GM12872 (cell line): ENCODE results near the gene GSTK1.

Experiments used
- TF ChIP-seq, protein P1 (sequence below): IDR thresholded peaks from 3 replicates; pipeline ENCODE4 v1.5.1; 2011; ENCODE audit warnings: low read depth, mild to moderate bottlenecking, low read length, moderate library complexity; ENCODE audit not compliant: insufficient read depth

GSTK1 gene

DNA sequence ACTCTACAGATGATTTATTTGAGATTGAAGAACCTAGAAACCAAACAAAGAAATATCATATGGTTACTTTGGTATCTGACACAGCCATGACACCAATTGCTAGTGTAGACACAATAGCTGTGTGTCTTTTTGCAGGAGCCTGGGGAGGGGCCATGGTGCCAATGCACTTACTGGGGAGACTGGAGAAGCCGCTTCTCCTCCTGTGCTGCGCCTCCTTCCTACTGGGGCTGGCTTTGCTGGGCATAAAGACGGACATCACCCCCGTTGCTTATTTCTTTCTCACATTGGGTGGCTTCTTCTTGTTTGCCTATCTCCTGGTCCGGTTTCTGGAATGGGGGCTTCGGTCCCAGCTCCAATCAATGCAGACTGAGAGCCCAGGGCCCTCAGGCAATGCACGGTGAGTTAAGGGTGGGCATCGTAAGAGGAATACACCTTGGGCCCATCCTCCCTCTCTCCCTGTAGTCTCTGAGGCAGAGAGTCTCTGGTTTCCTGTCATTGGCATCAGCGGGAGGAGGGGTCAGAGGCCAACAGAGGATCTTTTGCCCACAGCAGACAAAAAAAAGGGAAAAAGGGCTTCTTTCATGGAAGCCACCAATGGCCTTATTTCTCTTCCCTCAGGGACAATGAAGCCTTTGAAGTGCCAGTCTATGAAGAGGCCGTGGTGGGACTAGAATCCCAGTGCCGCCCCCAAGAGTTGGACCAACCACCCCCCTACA lies 22.7 kb downstream of the GSTK1 start:
- TF ChIP-seq, protein P1, sequence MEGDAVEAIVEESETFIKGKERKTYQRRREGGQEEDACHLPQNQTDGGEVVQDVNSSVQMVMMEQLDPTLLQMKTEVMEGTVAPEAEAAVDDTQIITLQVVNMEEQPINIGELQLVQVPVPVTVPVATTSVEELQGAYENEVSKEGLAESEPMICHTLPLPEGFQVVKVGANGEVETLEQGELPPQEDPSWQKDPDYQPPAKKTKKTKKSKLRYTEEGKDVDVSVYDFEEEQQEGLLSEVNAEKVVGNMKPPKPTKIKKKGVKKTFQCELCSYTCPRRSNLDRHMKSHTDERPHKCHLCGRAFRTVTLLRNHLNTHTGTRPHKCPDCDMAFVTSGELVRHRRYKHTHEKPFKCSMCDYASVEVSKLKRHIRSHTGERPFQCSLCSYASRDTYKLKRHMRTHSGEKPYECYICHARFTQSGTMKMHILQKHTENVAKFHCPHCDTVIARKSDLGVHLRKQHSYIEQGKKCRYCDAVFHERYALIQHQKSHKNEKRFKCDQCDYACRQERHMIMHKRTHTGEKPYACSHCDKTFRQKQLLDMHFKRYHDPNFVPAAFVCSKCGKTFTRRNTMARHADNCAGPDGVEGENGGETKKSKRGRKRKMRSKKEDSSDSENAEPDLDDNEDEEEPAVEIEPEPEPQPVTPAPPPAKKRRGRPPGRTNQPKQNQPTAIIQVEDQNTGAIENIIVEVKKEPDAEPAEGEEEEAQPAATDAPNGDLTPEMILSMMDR = no peak

DNA sequence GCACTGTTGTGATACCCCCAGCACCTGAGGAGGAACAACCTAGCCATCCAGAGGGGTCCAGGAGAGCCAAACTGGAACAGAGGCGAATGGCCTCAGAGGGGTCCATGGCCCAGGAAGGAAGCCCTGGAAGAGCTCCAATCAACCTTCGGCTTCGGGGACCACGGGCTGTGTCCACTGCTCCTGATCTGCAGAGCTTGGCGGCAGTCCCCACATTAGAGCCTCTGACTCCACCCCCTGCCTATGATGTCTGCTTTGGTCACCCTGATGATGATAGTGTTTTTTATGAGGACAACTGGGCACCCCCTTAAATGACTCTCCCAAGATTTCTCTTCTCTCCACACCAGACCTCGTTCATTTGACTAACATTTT lies 23.3 kb downstream of the GSTK1 start:
- TF ChIP-seq, protein P1 = no peak

GRCh38 chr7:143287339-143287934 lies 24.2 kb downstream of the GSTK1 start:
- TF ChIP-seq, protein P1 = no peak

GRCh38 chr7:143287935-143288826 lies 24.9 kb downstream of the GSTK1 start, which contains the start of gene CASP2:
Gene CASP2, plus strand, starts transcription at chr7:143288351. Its CDS starts 105 bp downstream, at chr7:143288456.
- TF ChIP-seq, protein P1 = no peak

DNA sequence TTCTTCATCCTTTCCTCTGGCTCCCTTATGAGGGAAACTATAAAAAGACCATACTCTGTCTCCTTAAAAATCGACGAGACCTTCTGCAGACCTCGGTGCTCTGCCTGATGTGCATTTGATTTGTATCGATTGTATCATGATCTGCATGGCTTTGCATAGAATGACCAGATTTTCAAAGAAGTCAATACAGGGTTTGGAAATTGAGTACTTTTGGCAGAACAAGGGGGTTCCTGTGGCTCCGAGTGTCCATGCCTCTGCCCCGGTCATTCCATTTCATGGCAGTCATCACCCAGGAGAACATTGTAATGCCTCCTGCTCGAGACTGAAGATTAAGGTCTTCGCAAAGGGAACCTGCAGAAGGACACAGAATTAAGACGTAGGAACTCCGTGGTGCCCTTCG lies 25.6 kb downstream of the GSTK1 start:
- TF ChIP-seq, protein P1 = no peak

GRCh38 chr7:143289421-143289820 lies 26.2 kb downstream of the GSTK1 start:
- TF ChIP-seq, protein P1 = no peak

- TF ChIP-seq, protein P1 = no peak
These were observed 27.1 kb downstream of the GSTK1 start for GRCh38 chr7:143290293-143290692.
